Transverse colon (tissue), 4 donors: ENCODE measurements around the gene ZFP69. TPM values are rescaled to one million over a fixed set of nuclear protein-coding genes. Genes with fewer than 3 reads are reported as not detected.
A peak's percentile ranks its signal among the peaks of the same experiment; 100 is the strongest.

Experiments used
- DNase-seq: peaks from one replicate; pipeline ENCODE4 v3.0.0-alpha.2; 2019
- H3K27ac ChIP-seq, 4 donors: fragments of 200-600 bp; sonication (generic); 2 replicates each; pipeline ENCODE4 v1.5.1; 2016 to 2018; ENCODE audit warnings: inconsistent platforms in 4 of 4
- H3K27me3 ChIP-seq: fragments of 200-600 bp; sonication (generic); 2 replicates; pipeline ENCODE4 v1.5.1; 2017; ENCODE audit warnings: inconsistent platforms
- H3K36me3 ChIP-seq, 4 donors: fragments of 200-600 bp; sonication (generic); 2 replicates each; pipeline ENCODE4 v1.5.1; 2017 to 2019; ENCODE audit warnings: inconsistent platforms in 4 of 4
- H3K4me1 ChIP-seq, 4 donors: fragments of 200-600 bp; sonication (generic); 2 replicates each; pipeline ENCODE4 v1.5.1; 2017 to 2020; ENCODE audit warnings: inconsistent platforms in 4 of 4
- H3K4me3 ChIP-seq, 4 donors: fragments of 200-600 bp; sonication (generic); 1 replicate in 1 of 4; 2 replicates in 3 of 4; pipeline versions ENCODE4 v1.5.1 to v1.6.1; 2017 to 2019; ENCODE audit warnings: inconsistent platforms in 4 of 4
- H3K9me3 ChIP-seq, 2 donors: fragments of 200-600 bp; sonication (generic); 2 replicates each; pipeline ENCODE4 v1.5.1; 2017 to 2019; ENCODE audit warnings: inconsistent platforms in 2 of 2
- CTCF ChIP-seq, 5 experiments: fragments of 200-600 bp in 3 of 5; fragments of 450-650 bp in 2 of 5; sonication (generic) in 3 of 5; IDR thresholded peaks; 1 replicate in 2 of 5; 2 replicates in 3 of 5; pipeline ENCODE4 v1.5.1; 2016 to 2017; ENCODE audit warnings: antibody characterized with exemption in 5 of 5, inconsistent platforms in 3 of 5, mild to moderate bottlenecking in 2 of 5, moderate library complexity in 1 of 5
- EP300 ChIP-seq: sonication (generic); formaldehyde crosslinking; IDR thresholded peaks from one replicate; pipeline ENCODE4 v1.6.1; 2017; ENCODE audit warnings: antibody characterized with exemption, low read depth
- POLR2A ChIP-seq: fragments of 450-650 bp; IDR thresholded peaks from one replicate; pipeline ENCODE4 v1.6.1; 2016; ENCODE audit warnings: antibody characterized with exemption, mild to moderate bottlenecking, moderate library complexity
- POLR2AphosphoS5 ChIP-seq, 3 donors: sonication (generic); formaldehyde crosslinking; IDR thresholded peaks; one replicate each; pipeline ENCODE4 v1.6.1; 2016; ENCODE audit warnings: antibody characterized with exemption in 3 of 3
- WGBS, 2 donors: methylation state at CpG; one replicate each; pipeline ENCODE4 v1.1.5; 2018; ENCODE audit warnings: low coverage in 1 of 2; 5-methylcytosine and 5-hydroxymethylcytosine counted together
- in situ Hi-C, 4 donors: fragments of 200-750 bp; cut with MboI; loops; one replicate each; pipeline versions ENCODE4 v1.15.0 to v1.15.1; 2017; ENCODE audit warnings: low sequenced_read_pairs in 3 of 4, low pct_ligation_motif_present in 1 of 4, low pct_unique_long_range_greater_than_20kb in 1 of 4
- intact Hi-C: fragments of 100-400 bp; cut with DNase I; formaldehyde crosslinking; loops from one replicate; pipeline ENCODE4 v1.15.1; 2023; ENCODE audit warnings: low total_unique reads
- total RNA-seq, 4 donors: library from RNA; depleted of rRNA; stranded (reverse); fragments of >200 nt; gene quantifications; one replicate each; pipeline ENCODE4 v1.1.0, GENCODE V29; 2016

ZFP69 gene
- total RNA-seq, 4 donors from 2014 or later, result 2.2 to 64.7 (median 2.7) TPM; not detected in 1

GRCh38 chr1:40469327-40469726, 7.8 kb upstream of the ZFP69 start:
- H3K27me3 ChIP-seq, result no peaks in the 10 kb centered on the region
- no peak overlapping the region for H3K4me3 ChIP-seq
- WGBS, 2 donors, result 85 to 90% methylated on average over 2 of the region's 2 CpGs
- H3K27ac ChIP-seq, result no peak overlapping the region
- in situ Hi-C loops (no loop called here), intact Hi-C loops (no loop called here)
- no peaks in the 10 kb centered on the region for H3K4me1 ChIP-seq
- TF ChIP-seq POLR2A (no peak), EP300 (no peak), POLR2AphosphoS5 (IDR thresholded peaks at IDR 0.05) (no peak), CTCF (IDR thresholded peaks at IDR 0.05) (no peak)
- peaks cover 62 to 64% of the 10 kb centered on the region in 2 donors for H3K9me3 ChIP-seq
- no peak for DNase-seq
- peaks cover 0 to 7% (median 0%) of the 10 kb centered on the region in 4 donors for H3K36me3 ChIP-seq

GRCh38 chr1:40475268-40475667, 1.8 kb upstream of the ZFP69 start:
- H3K4me3 ChIP-seq, result no peak overlapping the region
- no peak for DNase-seq
- intact Hi-C loops, result no loop called here
- no peak for TF ChIP-seq POLR2AphosphoS5 (IDR thresholded peaks at IDR 0.05)
- no peak for TF ChIP-seq CTCF (IDR thresholded peaks at IDR 0.05)
- TF ChIP-seq POLR2A, result no peak
- TF ChIP-seq EP300, result no peak
- 95 to 100% methylated on average over 2 of the region's 2 CpGs for WGBS, 2 donors
- no peaks in the 10 kb centered on the region for H3K27me3 ChIP-seq
- H3K36me3 ChIP-seq, result no peaks in the 10 kb centered on the region
- H3K9me3 ChIP-seq, result peaks cover 22% of the 10 kb centered on the region in 2 donors
- peaks cover 0 to 13% (median 6%) of the 10 kb centered on the region in 4 donors for H3K4me1 ChIP-seq
- no peak overlapping the region for H3K27ac ChIP-seq
- in situ Hi-C loops, result no loop called here

GRCh38 chr1:40477678-40478053, 576 bp downstream of the ZFP69 start:
- DNase-seq, result peak; percentile 11
- no peak for TF ChIP-seq POLR2AphosphoS5 (IDR thresholded peaks at IDR 0.05)
- no peak for TF ChIP-seq EP300
- TF ChIP-seq CTCF (IDR thresholded peaks at IDR 0.05), result no peak
- no peak for TF ChIP-seq POLR2A
- WGBS, 2 donors, result 1% methylated on average over 13 of the region's 17 CpGs; no CpG with 5 or more reads in 1 of the 2 donors
- peaks cover 0 to 10% (median 0%) of the 10 kb centered on the region in 4 donors for H3K36me3 ChIP-seq
- no peaks in the 10 kb centered on the region for H3K27me3 ChIP-seq
- peak overlapping the region; percentile 51 to 90 (median 77) for H3K4me3 ChIP-seq
- H3K4me1 ChIP-seq, result peaks cover 0 to 13% (median 6%) of the 10 kb centered on the region in 4 donors
- H3K9me3 ChIP-seq, result peaks cover 12 to 14% of the 10 kb centered on the region in 2 donors
- intact Hi-C loops, result no loop called here
- in situ Hi-C loops, result no loop called here
- peak overlapping the region; percentile 61 to 77 (median 69) for H3K27ac ChIP-seq

- TF ChIP-seq POLR2A (no peak), EP300 (no peak), CTCF (IDR thresholded peaks at IDR 0.05) (no peak), POLR2AphosphoS5 (IDR thresholded peaks at IDR 0.05) (no peak)
- H3K27ac ChIP-seq, result peak overlapping the region in 1 of 4 donors; percentile 64
- H3K4me3 ChIP-seq, result peak overlapping the region in 2 of 4 donors; percentile 78 to 90
- no peaks in the 10 kb centered on the region for H3K27me3 ChIP-seq
- in situ Hi-C loops (no loop called here), intact Hi-C loops (no loop called here)
- H3K36me3 ChIP-seq, result peaks cover 0 to 10% (median 0%) of the 10 kb centered on the region in 4 donors
- DNase-seq, result no peak
- H3K4me1 ChIP-seq, result peaks cover 0 to 13% (median 6%) of the 10 kb centered on the region in 4 donors
- peaks cover 11 to 12% of the 10 kb centered on the region in 2 donors for H3K9me3 ChIP-seq
- 27 to 58% methylated on average over 2 of the region's 2 CpGs for WGBS, 2 donors
Measured at GRCh38 chr1:40478276-40478675, 1.2 kb downstream of the ZFP69 start.
